SJSA1 (cell line): ENCODE results near the gene IRX6. TPM values are rescaled to one million over a fixed set of nuclear protein-coding genes. Genes with fewer than 3 reads are reported as not detected.

Source experiments
- DNase-seq, 2 experiments: peaks; one replicate each; pipeline ENCODE4 v3.0.0-alpha.2; 2015 to 2020; ENCODE audit warnings: low spot score in 2 of 2, low read depth in 1 of 2
- H3K27ac ChIP-seq: fragments of 250-450 bp; sonication (Bioruptor Pico); 2 replicates; pipeline ENCODE4 v1.5.1; 2020; ENCODE audit warnings: mild to moderate bottlenecking, moderate library complexity
- H3K27me3 ChIP-seq: fragments of 250-450 bp; sonication (Bioruptor Pico); replicated peaks from 2 replicates; pipeline ENCODE4 v1.5.1; 2020; ENCODE audit warnings: mild to moderate bottlenecking, moderate library complexity
- H3K36me3 ChIP-seq: fragments of 250-450 bp; sonication (Bioruptor Pico); 2 replicates; pipeline ENCODE4 v1.5.1; 2020; ENCODE audit warnings: mild to moderate bottlenecking
- H3K4me1 ChIP-seq: fragments of 250-450 bp; sonication (Bioruptor Pico); replicated peaks from 2 replicates; pipeline ENCODE4 v1.6.1; 2021; ENCODE audit warnings: mild to moderate bottlenecking
- H3K4me3 ChIP-seq: fragments of 250-450 bp; sonication (Bioruptor Pico); 2 replicates; pipeline ENCODE4 v1.5.1; 2020; ENCODE audit warnings: mild to moderate bottlenecking
- H3K9me3 ChIP-seq: fragments of 250-450 bp; sonication (Bioruptor Pico); replicated peaks from 2 replicates; pipeline ENCODE4 v1.5.1; 2020; ENCODE audit warnings: mild to moderate bottlenecking
- total RNA-seq: library from RNA; depleted of rRNA; stranded (reverse); fragments of >200 nt; shearing (Covaris generic); gene quantifications from 2 replicates; pipeline ENCODE4 v1.2.3, GENCODE V29; 2014

IRX6 gene
- total RNA-seq, 1 experiment from 2014 or later: not detected

DNA sequence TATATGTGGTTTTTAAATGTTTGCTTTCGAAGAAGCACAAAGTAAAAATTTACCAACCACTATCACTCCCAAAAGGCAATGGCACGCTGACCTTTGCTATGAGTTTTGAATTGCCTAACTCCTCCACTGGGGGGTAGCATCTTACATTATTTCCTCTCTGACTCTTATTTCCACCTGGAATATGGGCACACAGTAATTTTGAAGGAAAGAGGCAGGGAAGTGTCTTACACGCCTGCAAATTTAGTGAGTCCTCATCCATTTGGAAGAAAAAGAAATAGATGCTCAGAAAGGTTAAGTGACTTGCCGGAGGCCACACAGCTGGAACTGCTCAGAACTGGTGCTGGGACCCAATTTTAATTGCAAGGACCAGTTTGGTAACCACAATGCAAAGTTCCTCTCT is 29.9 kb upstream of the IRX6 start:
- no peaks in the 10 kb centered on the region for H3K9me3 ChIP-seq
- no peak overlapping the region for H3K27ac ChIP-seq
- no peaks in the 10 kb centered on the region for H3K4me1 ChIP-seq
- no peaks in the 10 kb centered on the region for H3K36me3 ChIP-seq
- H3K27me3 ChIP-seq: no peaks in the 10 kb centered on the region
- DNase-seq: no peak
- H3K4me3 ChIP-seq: no peak overlapping the region

DNA sequence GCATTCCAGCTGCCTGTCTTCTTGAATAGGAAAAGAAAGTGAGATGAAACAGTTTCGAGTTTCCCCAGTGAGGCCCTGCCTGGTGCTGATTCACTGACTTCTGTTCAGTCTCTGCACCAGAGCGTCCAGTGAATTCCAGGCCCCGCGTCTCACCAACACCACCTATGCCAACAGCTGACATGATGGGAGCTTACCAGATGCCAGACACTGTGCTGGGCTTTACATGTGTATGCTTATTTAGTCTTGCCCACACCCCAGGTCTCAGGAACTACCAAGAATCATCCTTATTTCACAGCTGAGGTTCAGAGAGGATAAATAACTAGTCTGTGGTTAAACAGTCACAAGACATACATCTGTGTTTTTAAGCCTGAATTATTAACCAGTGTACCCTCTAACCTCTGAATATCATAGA is 29.1 kb upstream of the IRX6 start:
- H3K4me3 ChIP-seq: no peak overlapping the region
- H3K27me3 ChIP-seq: no peaks in the 10 kb centered on the region
- DNase-seq: no peak
- H3K27ac ChIP-seq: no peak overlapping the region
- H3K36me3 ChIP-seq: no peaks in the 10 kb centered on the region
- no peaks in the 10 kb centered on the region for H3K9me3 ChIP-seq
- H3K4me1 ChIP-seq: no peaks in the 10 kb centered on the region

GRCh38 chr16:55297062-55297909 is 26.7 kb upstream of the IRX6 start:
- Histone ChIP-seq H3K27me3 (peaks cover 5% of the 10 kb centered on the region; the same call in 1 of the 2 replicates), H3K4me3 (no peak overlapping the region), H3K27ac (no peak overlapping the region), H3K4me1 (no peaks in the 10 kb centered on the region), H3K9me3 (no peaks in the 10 kb centered on the region), H3K36me3 (no peaks in the 10 kb centered on the region)
- no peak for DNase-seq

- Histone ChIP-seq H3K4me1 (no peaks in the 10 kb centered on the region), H3K27ac (no peak overlapping the region), H3K9me3 (no peaks in the 10 kb centered on the region), H3K27me3 (peaks cover 5% of the 10 kb centered on the region; the same call in 1 of the 2 replicates), H3K36me3 (no peaks in the 10 kb centered on the region), H3K4me3 (no peak overlapping the region)
- no peak for DNase-seq
Observed at GRCh38 chr16:55297910-55298479, 26.0 kb upstream of the IRX6 start.

DNA sequence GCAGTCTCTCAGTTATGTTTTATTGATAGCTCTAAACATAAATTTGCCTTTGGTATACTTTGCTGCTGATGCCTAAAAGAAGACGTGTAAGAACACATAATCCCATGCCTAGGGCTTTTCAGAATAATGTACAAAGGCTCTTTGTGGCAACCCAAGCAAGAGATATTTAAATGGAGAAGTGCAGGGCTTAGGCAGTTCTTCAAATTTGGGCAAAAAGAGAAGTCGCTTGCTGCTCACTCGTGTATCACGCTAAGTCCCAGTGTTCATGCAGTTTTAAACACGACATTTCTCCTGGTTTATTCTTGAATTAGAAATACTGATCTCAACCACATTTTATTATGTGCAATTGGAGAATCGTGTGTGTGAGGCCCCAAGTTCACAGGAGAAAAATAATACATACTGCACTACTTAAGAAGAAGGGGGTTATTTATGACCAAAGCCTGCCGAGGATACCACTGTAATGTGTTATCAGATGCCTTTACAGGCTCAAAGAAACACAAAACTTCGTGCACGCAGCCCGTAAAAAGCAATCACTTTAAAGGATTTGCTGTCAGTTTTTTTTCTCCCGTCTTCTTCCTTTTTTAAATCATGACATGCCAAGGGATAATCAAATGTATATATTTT is 22.5 kb upstream of the IRX6 start:
- Histone ChIP-seq H3K27me3 (peaks cover 5% of the 10 kb centered on the region; the same call in 1 of the 2 replicates), H3K4me1 (no peaks in the 10 kb centered on the region)

DNA sequence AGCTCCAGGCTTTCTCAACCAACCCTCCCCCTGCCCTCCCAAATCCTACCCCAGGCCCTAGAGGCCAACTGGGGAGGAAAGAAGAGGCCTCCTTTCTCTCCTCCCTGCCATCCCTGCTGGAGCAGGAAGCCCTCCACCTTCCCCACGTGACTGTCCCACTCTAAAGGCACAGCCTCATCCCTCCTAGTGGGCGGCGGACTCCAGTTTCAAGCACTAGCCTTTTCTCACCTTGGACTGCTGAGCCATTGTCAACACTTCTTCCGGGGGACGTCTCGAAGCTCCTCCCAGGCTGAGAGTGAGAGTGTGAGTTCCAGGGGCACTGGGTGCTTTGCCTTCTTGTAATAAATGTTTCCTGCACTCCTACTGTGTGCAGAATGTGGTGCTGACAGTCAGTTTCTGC is 21.4 kb upstream of the IRX6 start:
- Histone ChIP-seq H3K27ac (no peak overlapping the region), H3K4me1 (no peaks in the 10 kb centered on the region), H3K27me3 (peaks cover 5% of the 10 kb centered on the region; the same call in 1 of the 2 replicates), H3K9me3 (no peaks in the 10 kb centered on the region), H3K36me3 (no peaks in the 10 kb centered on the region), H3K4me3 (no peak overlapping the region)
- DNase-seq: no peak

More for the DNA sequence above, 22.5 kb upstream of the IRX6 start:
- no peak for DNase-seq
- H3K27ac ChIP-seq: no peak overlapping the region
- H3K4me3 ChIP-seq: no peak overlapping the region
- no peaks in the 10 kb centered on the region for H3K36me3 ChIP-seq
- H3K9me3 ChIP-seq: no peaks in the 10 kb centered on the region

- no peak for DNase-seq
- Histone ChIP-seq H3K36me3 (no peaks in the 10 kb centered on the region), H3K9me3 (no peaks in the 10 kb centered on the region), H3K4me3 (no peak overlapping the region), H3K4me1 (no peaks in the 10 kb centered on the region), H3K27ac (no peak overlapping the region), H3K27me3 (no peaks in the 10 kb centered on the region)
Observed at GRCh38 chr16:55308973-55309372, 15.0 kb upstream of the IRX6 start.

GRCh38 chr16:55322327-55322726 is 1.7 kb upstream of the IRX6 start:
- no peak overlapping the region for H3K4me3 ChIP-seq
- DNase-seq: no peak
- no peaks in the 10 kb centered on the region for H3K4me1 ChIP-seq
- H3K27ac ChIP-seq: no peak overlapping the region
- peaks cover 34% of the 10 kb centered on the region for H3K27me3 ChIP-seq
- no peaks in the 10 kb centered on the region for H3K36me3 ChIP-seq
- no peaks in the 10 kb centered on the region for H3K9me3 ChIP-seq

DNA sequence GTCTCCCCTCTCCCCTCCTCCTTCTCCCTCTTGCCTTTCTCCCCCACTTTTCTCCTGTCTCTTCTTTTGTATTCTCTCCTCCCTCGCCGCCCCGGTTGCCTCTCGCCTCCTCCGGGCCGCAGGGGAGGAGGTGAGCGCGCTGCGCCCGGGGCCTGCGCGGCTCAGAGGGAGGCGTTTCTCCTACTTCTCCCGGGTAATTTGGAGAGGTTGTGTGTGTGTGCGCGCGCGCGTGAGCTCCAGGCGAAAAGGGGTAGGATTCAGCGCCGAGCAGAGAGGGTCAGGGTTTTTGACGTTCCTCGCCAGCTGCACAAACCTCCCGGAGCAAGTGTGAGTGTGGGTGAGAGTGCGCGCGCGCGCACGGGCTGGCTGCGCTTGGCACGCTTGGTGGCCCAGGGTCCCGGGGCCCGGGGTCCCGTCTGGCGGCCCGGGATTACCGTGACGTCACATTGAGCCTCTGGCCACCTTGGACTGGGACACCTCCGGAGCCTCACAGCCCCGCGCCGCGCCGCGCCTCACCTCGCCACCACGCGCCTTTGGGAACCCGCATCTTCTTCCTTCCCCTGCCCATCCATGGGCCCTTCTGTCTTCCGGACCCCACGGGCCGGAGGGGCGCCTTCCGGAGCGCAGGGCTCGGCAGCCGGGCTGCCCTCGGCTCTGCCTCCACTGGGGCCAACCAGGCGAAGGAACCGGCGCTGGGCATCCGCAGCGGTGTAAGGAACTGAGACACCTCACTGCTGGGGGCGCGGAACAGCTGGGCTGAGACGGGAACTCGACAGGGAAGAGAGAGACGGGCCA is 479 bp downstream of the IRX6 start:
- Histone ChIP-seq H3K27me3 (peaks cover 26% of the 10 kb centered on the region; the same call in 1 of the 2 replicates), H3K36me3 (no peaks in the 10 kb centered on the region), H3K4me1 (no peaks in the 10 kb centered on the region), H3K27ac (no peak overlapping the region), H3K4me3 (no peak overlapping the region), H3K9me3 (no peaks in the 10 kb centered on the region)
- DNase-seq: no peak

- Histone ChIP-seq H3K4me3 (no peak overlapping the region), H3K36me3 (no peaks in the 10 kb centered on the region), H3K9me3 (no peaks in the 10 kb centered on the region), H3K27me3 (peaks cover 26% of the 10 kb centered on the region; the same call in 1 of the 2 replicates), H3K27ac (no peak overlapping the region), H3K4me1 (no peaks in the 10 kb centered on the region)
- no peak for DNase-seq
Observed at GRCh38 chr16:55325080-55325447, 1.1 kb downstream of the IRX6 start.

- DNase-seq: no peak
- H3K9me3 ChIP-seq: no peaks in the 10 kb centered on the region
- H3K4me1 ChIP-seq: no peaks in the 10 kb centered on the region
- no peak overlapping the region for H3K4me3 ChIP-seq
- peaks cover 26% of the 10 kb centered on the region; the same call in 1 of the 2 replicates for H3K27me3 ChIP-seq
- no peaks in the 10 kb centered on the region for H3K36me3 ChIP-seq
- H3K27ac ChIP-seq: no peak overlapping the region
Observed at GRCh38 chr16:55325458-55326109, 1.6 kb downstream of the IRX6 start.

DNA sequence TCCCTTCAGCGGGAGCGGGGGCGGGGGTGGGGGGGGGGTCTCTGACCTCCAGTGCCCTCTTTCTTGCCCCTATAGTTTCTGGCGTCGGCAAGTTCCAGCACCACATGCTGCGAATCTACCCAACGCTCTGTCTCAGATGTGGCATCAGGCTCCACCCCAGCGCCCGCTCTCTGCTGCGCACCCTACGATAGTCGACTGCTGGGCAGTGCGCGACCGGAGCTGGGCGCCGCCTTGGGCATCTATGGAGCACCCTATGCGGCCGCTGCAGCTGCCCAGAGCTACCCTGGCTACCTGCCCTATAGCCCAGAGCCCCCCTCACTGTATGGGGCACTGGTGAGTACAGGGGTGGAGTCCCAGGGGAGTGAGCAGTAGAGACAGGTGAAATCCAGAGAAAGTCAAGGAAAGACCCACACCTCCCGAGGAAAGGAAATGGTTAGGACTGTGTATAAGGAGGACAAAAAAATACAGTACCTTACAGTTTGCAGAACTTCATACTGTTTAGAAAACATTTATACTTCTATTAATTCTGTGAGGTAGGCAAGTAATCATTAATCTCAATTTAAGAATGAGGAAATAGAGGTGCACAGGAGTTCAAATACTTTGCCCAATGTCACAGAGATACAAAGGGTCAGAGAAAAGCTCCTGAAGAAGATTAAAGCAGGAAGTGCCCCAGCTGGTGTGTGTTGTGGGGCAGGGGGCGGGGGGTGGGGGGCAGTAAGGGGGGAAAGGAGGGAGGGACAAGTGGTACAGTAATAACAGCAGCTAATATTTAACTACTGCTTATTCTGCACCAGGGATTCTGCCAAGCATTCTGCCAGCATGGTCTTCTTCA is 2.5 kb downstream of the IRX6 start:
- Histone ChIP-seq H3K9me3 (no peaks in the 10 kb centered on the region), H3K36me3 (no peaks in the 10 kb centered on the region), H3K27ac (no peak overlapping the region), H3K27me3 (0 out of 2 replicates have a peak, but pooled peaks cover 26% of the 10 kb centered on the region), H3K4me1 (no peaks in the 10 kb centered on the region), H3K4me3 (no peak overlapping the region)
- DNase-seq: no peak
